ENCODE data around the gene MRPL53. TPM values are rescaled to one million over a fixed set of nuclear protein-coding genes. Genes with fewer than 3 reads are reported as not detected.
"Not testable (repeated sequence)": the region's sequence is repeated elsewhere in the genome, so short reads cannot be mapped to it uniquely, and the experiment has no call there.

The MRPL53 gene
- total RNA-seq, 1 donor from 2014 or later = 25.1 TPM

DNA sequence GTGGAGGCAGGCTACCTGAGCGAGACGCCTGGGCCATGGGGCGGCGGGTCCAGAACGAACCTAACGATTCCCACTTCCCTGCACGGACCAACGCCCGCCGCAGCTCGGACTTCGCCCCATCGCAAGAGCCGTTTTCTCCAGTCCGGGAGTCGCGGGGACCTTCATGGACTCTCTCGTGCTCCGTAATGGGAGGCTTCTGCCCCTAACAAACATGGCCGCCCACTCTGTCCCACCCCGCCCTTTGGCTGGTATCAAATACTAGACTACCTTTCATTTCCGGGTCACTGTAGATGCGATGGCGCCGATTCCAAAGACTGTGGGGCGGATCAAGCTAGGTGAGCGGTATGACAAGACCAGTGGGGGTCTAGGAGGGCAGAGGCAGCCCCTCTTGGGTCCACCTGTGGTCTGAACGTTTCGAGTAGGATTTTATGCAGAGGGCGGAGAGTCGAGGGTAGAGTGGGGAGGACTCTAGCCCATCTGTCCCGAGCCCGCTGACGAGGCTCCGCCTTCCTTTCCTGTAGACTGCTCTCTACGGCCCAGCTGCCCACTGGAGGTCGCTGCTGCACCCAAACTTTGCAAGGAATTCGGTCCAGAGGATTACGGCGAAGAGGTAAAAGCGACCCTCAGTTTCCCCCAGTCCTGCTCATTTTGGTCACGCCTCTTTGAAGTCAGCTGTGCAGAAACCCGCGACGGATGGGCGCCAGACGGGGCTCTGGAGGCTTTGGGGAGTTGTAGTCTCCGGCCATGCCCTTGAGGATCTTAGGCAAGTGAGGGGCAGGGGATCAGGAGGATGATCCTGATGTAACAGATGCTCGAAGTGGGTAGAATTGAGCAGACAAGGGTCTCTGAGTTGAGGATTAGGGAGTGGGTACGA is 10.6 kb upstream of the MRPL53 start, which contains the start of the genes CCDC142 and TTC31:
CCDC142 (minus strand) TSS at position 198 of the 874 bp plus-strand sequence; CDS start at position 37, 161 bp downstream.
TTC31 (plus strand) TSS at position 281 of the 874 bp plus-strand sequence; CDS start at position 296, 15 bp downstream.
- peaks cover 12 to 27% (median 22%) of the 10 kb centered on the region in 3 donors for H3K36me3 ChIP-seq (ENCODE audit: control insufficient read depth in 3 of 3, insufficient read depth in 3 of 3, low read length in 3 of 3)

GRCh38 chr2:74481961-74482800 is 9.7 kb upstream of the MRPL53 start:
- Histone ChIP-seq H3K4me1 (ENCODE audit: control insufficient read depth in 3 of 3, insufficient read depth in 3 of 3, low read length in 3 of 3) (peaks cover 22 to 37% (median 26%) of the 10 kb centered on the region in 3 donors), H3K4me3 (ENCODE audit: low read length in 3 of 3) (peak overlapping the region; percentile 85 to 100 (median 98)), H3K36me3 (ENCODE audit: control insufficient read depth in 3 of 3, insufficient read depth in 3 of 3, low read length in 3 of 3) (peaks cover 17 to 32% (median 22%) of the 10 kb centered on the region in 3 donors), H3K9me3 (ENCODE audit: control insufficient read depth in 3 of 3, low read length in 3 of 3) (no peaks in the 10 kb centered on the region), H3K27ac (ENCODE audit: low read depth, low read length) (peak overlapping the region; percentile 71), H3K9ac (ENCODE audit: low read depth in 1 of 3, low read length in 3 of 3) (peak overlapping the region; percentile 69 to 93 (median 86)), H3K27me3 (ENCODE audit: control insufficient read depth in 3 of 3, insufficient read depth in 3 of 3, low read length in 3 of 3) (no peaks in the 10 kb centered on the region)

More for the DNA sequence above, 10.6 kb upstream of the MRPL53 start, which contains the start of the genes CCDC142 and TTC31:
- peak within 1 kb of the TSS; percentile 85 to 100 (median 98) for H3K4me3 ChIP-seq (ENCODE audit: low read length in 3 of 3)
- peaks cover 22 to 37% (median 26%) of the 10 kb centered on the region in 3 donors for H3K4me1 ChIP-seq (ENCODE audit: control insufficient read depth in 3 of 3, insufficient read depth in 3 of 3, low read length in 3 of 3)
- no peaks in the 10 kb centered on the region for H3K9me3 ChIP-seq (ENCODE audit: control insufficient read depth in 3 of 3, low read length in 3 of 3)
- H3K27ac ChIP-seq (ENCODE audit: low read depth, low read length) = peak within 1 kb of the TSS; percentile 71
- peak within 1 kb of the TSS; percentile 69 to 93 (median 86) for H3K9ac ChIP-seq (ENCODE audit: low read depth in 1 of 3, low read length in 3 of 3)
- H3K27me3 ChIP-seq (ENCODE audit: control insufficient read depth in 3 of 3, insufficient read depth in 3 of 3, low read length in 3 of 3) = no peaks in the 10 kb centered on the region

GRCh38 chr2:74481431-74481830 is 9.0 kb upstream of the MRPL53 start:
- H3K9ac ChIP-seq (ENCODE audit: low read depth in 1 of 3, low read length in 3 of 3) = peak overlapping the region; percentile 69 to 93 (median 86)
- H3K27ac ChIP-seq (ENCODE audit: low read depth, low read length) = no peak overlapping the region

DNA sequence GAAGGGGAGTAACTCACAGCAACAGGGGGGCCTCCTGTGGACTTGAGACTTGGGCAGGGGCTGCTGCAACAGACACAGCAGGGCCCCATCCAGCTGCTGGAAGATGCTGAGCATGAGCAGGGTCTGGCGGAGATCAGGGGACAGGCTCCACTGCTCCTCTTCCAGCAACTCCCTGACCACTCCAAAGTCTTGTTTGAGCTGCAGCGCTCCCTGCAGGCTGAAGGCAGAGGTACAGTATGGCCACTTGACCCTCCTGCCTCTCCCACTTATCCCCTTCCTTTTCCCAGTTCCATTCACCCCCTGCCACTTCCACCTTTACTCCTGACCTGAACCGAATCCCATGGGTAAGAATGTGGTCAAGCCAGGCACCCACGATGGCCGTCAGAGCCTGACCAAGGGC is 2.4 kb upstream of the MRPL53 start:
- no peak overlapping the region for H3K27ac ChIP-seq (ENCODE audit: low read depth, low read length)
- no peak overlapping the region for H3K4me3 ChIP-seq (ENCODE audit: low read length in 3 of 3)
- H3K4me1 ChIP-seq (ENCODE audit: control insufficient read depth in 3 of 3, insufficient read depth in 3 of 3, low read length in 3 of 3) = peaks cover 20 to 29% (median 26%) of the 10 kb centered on the region in 3 donors
- no peaks in the 10 kb centered on the region for H3K27me3 ChIP-seq (ENCODE audit: control insufficient read depth in 3 of 3, insufficient read depth in 3 of 3, low read length in 3 of 3)
- no peak overlapping the region for H3K9ac ChIP-seq (ENCODE audit: low read depth in 1 of 3, low read length in 3 of 3)
- H3K36me3 ChIP-seq (ENCODE audit: control insufficient read depth in 3 of 3, insufficient read depth in 3 of 3, low read length in 3 of 3) = peaks cover 19 to 33% (median 27%) of the 10 kb centered on the region in 3 donors
- no peaks in the 10 kb centered on the region for H3K9me3 ChIP-seq (ENCODE audit: control insufficient read depth in 3 of 3, low read length in 3 of 3)

More at GRCh38 chr2:74481431-74481830, 9.0 kb upstream of the MRPL53 start:
- Histone ChIP-seq H3K36me3 (ENCODE audit: control insufficient read depth in 3 of 3, insufficient read depth in 3 of 3, low read length in 3 of 3) (peaks cover 18 to 36% (median 19%) of the 10 kb centered on the region in 3 donors), H3K4me3 (ENCODE audit: low read length in 3 of 3) (peak overlapping the region; percentile 85 to 100 (median 98)), H3K9me3 (ENCODE audit: control insufficient read depth in 3 of 3, low read length in 3 of 3) (no peaks in the 10 kb centered on the region), H3K4me1 (ENCODE audit: control insufficient read depth in 3 of 3, insufficient read depth in 3 of 3, low read length in 3 of 3) (peaks cover 22 to 37% (median 26%) of the 10 kb centered on the region in 3 donors), H3K27me3 (ENCODE audit: control insufficient read depth in 3 of 3, insufficient read depth in 3 of 3, low read length in 3 of 3) (no peaks in the 10 kb centered on the region)

DNA sequence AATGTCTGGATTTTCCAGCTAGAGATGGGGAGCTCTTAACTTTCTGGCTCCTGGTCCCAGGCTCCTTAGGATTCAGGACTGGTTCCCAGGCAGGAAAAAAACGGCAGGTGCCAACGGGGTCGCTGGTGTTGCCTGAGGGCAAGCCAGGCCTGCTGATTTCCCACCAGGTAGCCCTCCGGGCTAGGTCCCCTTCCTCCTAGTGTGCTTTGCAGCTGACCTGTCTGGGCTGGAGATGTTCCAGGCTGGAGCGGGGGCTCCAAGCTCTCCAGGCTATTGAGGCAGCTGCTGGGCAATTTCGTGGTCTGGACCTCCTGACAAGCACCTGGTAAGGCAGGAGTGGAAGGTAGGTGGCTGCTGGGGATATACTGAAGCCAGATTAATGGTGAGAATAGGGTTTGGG is 2.0 kb upstream of the MRPL53 start:
- no peak overlapping the region for H3K9ac ChIP-seq (ENCODE audit: low read depth in 1 of 3, low read length in 3 of 3)
- H3K4me3 ChIP-seq (ENCODE audit: low read length in 3 of 3) = no peak overlapping the region
- H3K4me1 ChIP-seq (ENCODE audit: control insufficient read depth in 3 of 3, insufficient read depth in 3 of 3, low read length in 3 of 3) = peaks cover 20 to 29% (median 26%) of the 10 kb centered on the region in 3 donors
- no peaks in the 10 kb centered on the region for H3K9me3 ChIP-seq (ENCODE audit: control insufficient read depth in 3 of 3, low read length in 3 of 3)
- no peak overlapping the region for H3K27ac ChIP-seq (ENCODE audit: low read depth, low read length)
- peaks cover 14 to 29% (median 27%) of the 10 kb centered on the region in 3 donors for H3K36me3 ChIP-seq (ENCODE audit: control insufficient read depth in 3 of 3, insufficient read depth in 3 of 3, low read length in 3 of 3)
- H3K27me3 ChIP-seq (ENCODE audit: control insufficient read depth in 3 of 3, insufficient read depth in 3 of 3, low read length in 3 of 3) = no peaks in the 10 kb centered on the region

DNA sequence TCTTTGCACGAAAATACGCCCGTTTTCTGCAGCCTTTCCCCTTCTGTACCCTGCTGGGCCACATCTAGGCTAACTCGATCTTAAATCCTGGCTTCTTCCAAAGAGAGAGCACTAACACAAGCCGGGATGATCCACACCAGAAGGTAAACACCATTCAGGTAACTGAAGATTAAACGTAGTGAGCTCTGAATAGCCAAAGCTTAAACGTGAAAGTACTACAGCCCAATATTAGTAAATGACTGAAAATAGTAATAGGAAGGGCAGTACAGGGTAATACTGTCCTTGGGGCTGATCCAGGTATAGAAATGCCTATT is 422 bp upstream of the MRPL53 start:
- peak overlapping the region; percentile 89 to 100 (median 99) for H3K4me3 ChIP-seq (ENCODE audit: low read length in 3 of 3)
- no peaks in the 10 kb centered on the region for H3K9me3 ChIP-seq (ENCODE audit: control insufficient read depth in 3 of 3, low read length in 3 of 3)
- peak overlapping the region; percentile 85 for H3K27ac ChIP-seq (ENCODE audit: low read depth, low read length)
- no peaks in the 10 kb centered on the region for H3K27me3 ChIP-seq (ENCODE audit: control insufficient read depth in 3 of 3, insufficient read depth in 3 of 3, low read length in 3 of 3)
- H3K36me3 ChIP-seq (ENCODE audit: control insufficient read depth in 3 of 3, insufficient read depth in 3 of 3, low read length in 3 of 3) = peaks cover 14 to 28% (median 27%) of the 10 kb centered on the region in 3 donors
- H3K9ac ChIP-seq (ENCODE audit: low read depth in 1 of 3, low read length in 3 of 3) = peak overlapping the region; percentile 92 to 99 (median 99)
- peaks cover 20 to 29% (median 26%) of the 10 kb centered on the region in 3 donors for H3K4me1 ChIP-seq (ENCODE audit: control insufficient read depth in 3 of 3, insufficient read depth in 3 of 3, low read length in 3 of 3)

DNA sequence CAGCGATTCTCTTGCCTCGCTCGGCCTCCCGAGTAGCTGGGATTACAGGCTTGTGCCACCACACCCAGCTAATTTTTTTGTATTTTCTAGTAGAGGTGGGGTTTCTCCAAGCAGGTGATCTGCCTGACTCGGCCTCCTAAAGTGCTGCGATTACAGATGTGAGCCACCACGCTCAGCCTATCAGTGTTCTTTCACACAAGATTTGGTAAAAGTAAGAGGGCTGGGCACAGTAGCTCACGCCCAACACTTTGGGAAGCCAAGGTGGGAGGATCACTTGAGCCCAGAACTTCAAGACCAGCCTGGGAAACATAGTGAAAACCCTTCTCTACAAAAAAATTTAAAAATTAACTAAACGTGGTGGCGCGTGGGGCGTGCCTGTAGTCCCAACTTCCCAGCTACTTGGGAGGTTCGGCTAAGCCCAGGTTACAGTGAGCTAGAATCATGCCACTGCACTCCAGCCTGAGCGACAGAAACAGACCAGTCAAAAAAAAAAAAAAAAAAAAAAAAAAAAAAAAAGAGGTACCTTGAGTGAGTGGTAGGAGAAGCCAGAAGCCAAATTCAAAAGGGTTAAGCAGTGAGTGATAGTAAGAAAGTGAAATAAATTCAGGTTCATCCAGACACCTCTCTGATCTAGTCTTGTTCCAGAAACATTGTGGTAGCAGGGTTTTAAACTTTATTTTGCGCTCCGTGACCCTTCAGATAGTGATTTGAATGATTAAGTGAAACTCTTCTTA is 981 bp downstream of the MRPL53 start:
- H3K27ac ChIP-seq (ENCODE audit: low read depth, low read length) = peak overlapping the region; percentile 85
- no peaks in the 10 kb centered on the region for H3K27me3 ChIP-seq (ENCODE audit: control insufficient read depth in 3 of 3, insufficient read depth in 3 of 3, low read length in 3 of 3)
- H3K9ac ChIP-seq (ENCODE audit: low read depth in 1 of 3, low read length in 3 of 3) = peak overlapping the region; percentile 92 to 99 (median 99)
- H3K9me3 ChIP-seq (ENCODE audit: control insufficient read depth in 3 of 3, low read length in 3 of 3) = no peaks in the 10 kb centered on the region
- peak overlapping the region; percentile 89 to 100 (median 99) for H3K4me3 ChIP-seq (ENCODE audit: low read length in 3 of 3)
- H3K36me3 ChIP-seq (ENCODE audit: control insufficient read depth in 3 of 3, insufficient read depth in 3 of 3, low read length in 3 of 3) = peaks cover 14 to 19% (median 16%) of the 10 kb centered on the region in 3 donors
- H3K4me1 ChIP-seq (ENCODE audit: control insufficient read depth in 3 of 3, insufficient read depth in 3 of 3, low read length in 3 of 3) = peaks cover 20 to 29% (median 26%) of the 10 kb centered on the region in 3 donors

DNA sequence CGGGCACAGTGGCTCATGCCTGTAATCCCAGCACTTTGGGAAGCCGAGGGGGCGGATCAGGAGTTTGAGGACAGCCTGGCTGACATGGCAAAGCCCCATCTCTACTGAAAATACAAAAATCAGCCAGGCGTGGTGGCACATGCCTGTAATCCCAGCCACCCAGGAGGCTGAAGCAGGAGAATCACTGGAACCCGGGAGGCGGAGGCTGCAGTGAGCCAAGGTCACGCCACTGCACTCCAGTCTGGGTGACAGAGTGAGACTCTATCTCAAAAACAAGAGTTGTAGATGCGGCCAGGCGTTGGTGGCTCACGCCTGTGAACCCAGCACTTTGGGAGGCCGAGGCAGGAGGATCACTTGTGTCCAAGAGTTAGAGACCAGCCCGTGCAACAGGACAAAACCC is 1.7 kb downstream of the MRPL53 start:
- H3K9ac ChIP-seq (ENCODE audit: low read depth in 1 of 3, low read length in 3 of 3); H3K27ac ChIP-seq (ENCODE audit: low read depth, low read length); H3K9me3 ChIP-seq (ENCODE audit: control insufficient read depth in 3 of 3, low read length in 3 of 3); H3K27me3 ChIP-seq (ENCODE audit: control insufficient read depth in 3 of 3, insufficient read depth in 3 of 3, low read length in 3 of 3): not testable (repeated sequence)
- Histone ChIP-seq H3K4me3 (ENCODE audit: low read length in 3 of 3) (peak overlapping the region in 1 of 3 donors; percentile 35), H3K36me3 (ENCODE audit: control insufficient read depth in 3 of 3, insufficient read depth in 3 of 3, low read length in 3 of 3) (peaks cover 11 to 19% (median 15%) of the 10 kb centered on the region in 3 donors), H3K4me1 (ENCODE audit: control insufficient read depth in 3 of 3, insufficient read depth in 3 of 3, low read length in 3 of 3) (peaks cover 23 to 34% (median 31%) of the 10 kb centered on the region in 3 donors)

DNA sequence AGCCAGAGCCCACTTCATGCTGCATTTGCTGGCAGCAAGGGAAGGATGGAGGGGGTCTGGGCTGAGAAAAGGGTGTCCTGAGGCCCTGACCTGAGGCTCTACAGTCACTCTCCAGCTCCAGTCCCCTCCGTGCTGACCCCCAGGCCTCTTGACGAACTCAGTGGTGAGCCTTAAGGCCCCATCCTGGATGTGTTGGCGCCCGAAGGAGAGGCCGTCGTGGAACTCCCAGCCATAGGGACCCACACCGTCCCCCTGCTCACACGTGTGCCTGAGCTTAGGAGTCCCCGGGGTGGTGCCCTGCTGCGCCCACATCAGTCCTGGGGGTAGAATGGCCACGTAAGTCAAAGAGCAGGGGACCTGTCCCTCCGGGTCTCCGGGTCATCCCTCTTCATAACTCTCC is 8.1 kb downstream of the MRPL53 start:
- Histone ChIP-seq H3K4me1 (ENCODE audit: control insufficient read depth in 3 of 3, insufficient read depth in 3 of 3, low read length in 3 of 3) (peaks cover 10 to 19% (median 14%) of the 10 kb centered on the region in 3 donors), H3K9me3 (ENCODE audit: control insufficient read depth in 3 of 3, low read length in 3 of 3) (no peaks in the 10 kb centered on the region), H3K4me3 (ENCODE audit: low read length in 3 of 3) (peak overlapping the region; percentile 81 to 91 (median 87)), H3K27me3 (ENCODE audit: control insufficient read depth in 3 of 3, insufficient read depth in 3 of 3, low read length in 3 of 3) (no peaks in the 10 kb centered on the region), H3K36me3 (ENCODE audit: control insufficient read depth in 3 of 3, insufficient read depth in 3 of 3, low read length in 3 of 3) (peaks cover 17 to 22% (median 22%) of the 10 kb centered on the region in 3 donors), H3K9ac (ENCODE audit: low read depth in 1 of 3, low read length in 3 of 3) (peak overlapping the region; percentile 88 to 93 (median 91)), H3K27ac (ENCODE audit: low read depth, low read length) (peak overlapping the region; percentile 70)

Data from skeletal muscle tissue (tissue), 4 donors.